T-cell (primary cell): ENCODE data around the gene CABP1. TPM values are rescaled to one million over a fixed set of nuclear protein-coding genes. Genes with fewer than 3 reads are reported as not detected.
"Not testable (repeated sequence)": the region's sequence is repeated elsewhere in the genome, so short reads cannot be mapped to it uniquely, and the experiment has no call there.

ENCODE experiments used
- ATAC-seq, 4 experiments: fragments of 200-7000 bp in 3 of 4; fragments of 150-1000 bp in 1 of 4; cut with Tn5 transposase; replicated peaks in 1 of 4; 1 replicate in 3 of 4; 2 replicates in 1 of 4; pipeline ENCODE4 v1.10.0; 2021; ENCODE audit warnings: moderate library complexity in 3 of 4, mild to moderate bottlenecking in 2 of 4, moderate number of reproducible peaks in 1 of 4
- CTCF ChIA-PET, 2 donors: fragments of 300-600 bp; sonication (Branson Sonifier 250); formaldehyde crosslinking; loops; one replicate each; lab custom pipeline; 2022; ENCODE audit warnings: antibody characterized with exemption in 2 of 2; lab: Charles Lee
- POLR2A ChIA-PET, 2 donors: fragments of 300-600 bp; sonication (Branson Sonifier 250); formaldehyde crosslinking; loops; one replicate each; lab custom pipeline; 2022; ENCODE audit warnings: antibody characterized with exemption in 2 of 2; lab: Charles Lee
- DNase-seq, 35 experiments: peaks; one replicate each; pipeline versions ENCODE4 v3.0.0 to v3.0.0-alpha.2; 2013 to 2023
- H3K27ac ChIP-seq: one replicate; pipeline ENCODE4 v1.5.1; 2013; ENCODE audit warnings: low read length
- H3K27me3 ChIP-seq, 2 experiments: replicated peaks in 1 of 2; 1 replicate in 1 of 2; 2 replicates in 1 of 2; pipeline versions ENCODE4 v1.6.1 to v1.7.0; 2013; ENCODE audit warnings: low read length in 1 of 2, mixed read lengths in 1 of 2; ENCODE audit not compliant: control insufficient read depth in 2 of 2, insufficient read depth in 2 of 2; ENCODE audit errors: extremely low read depth in 1 of 2
- H3K36me3 ChIP-seq, 2 donors: 1 replicate in 1 of 2; 2 replicates in 1 of 2; pipeline versions ENCODE4 v1.6.1 to v1.7.0; 2013; ENCODE audit warnings: low read length in 1 of 2; ENCODE audit not compliant: control insufficient read depth in 2 of 2, insufficient read depth in 1 of 2; ENCODE audit errors: extremely low read depth in 1 of 2
- H3K4me1 ChIP-seq, 2 experiments: 1 replicate in 1 of 2; 2 replicates in 1 of 2; pipeline versions ENCODE4 v1.6.1 to v1.7.0; 2013; ENCODE audit warnings: low read length in 2 of 2, mixed read lengths in 1 of 2; ENCODE audit not compliant: insufficient read depth in 2 of 2, control insufficient read depth in 1 of 2; ENCODE audit errors: extremely low read depth in 1 of 2
- H3K4me3 ChIP-seq, 2 donors: 1 replicate in 1 of 2; 2 replicates in 1 of 2; pipeline versions ENCODE4 v1.5.1 to v1.7.0; 2013; ENCODE audit warnings: mild to moderate bottlenecking in 2 of 2, low read length in 1 of 2, moderate library complexity in 1 of 2; ENCODE audit not compliant: control insufficient read depth in 1 of 2; ENCODE audit errors: extremely low read depth in 1 of 2
- H3K9me3 ChIP-seq: 2 replicates; pipeline ENCODE4 v1.7.0; 2013
- H3K27ac Mint-ChIP-seq, 2 donors: one replicate each; pipeline ENCODE4 v1.8.0; 2020 to 2021; ENCODE audit warnings: mild to moderate bottlenecking in 2 of 2, mixed read lengths in 2 of 2
- H3K27me3 Mint-ChIP-seq, 2 donors: one replicate each; pipeline ENCODE4 v1.8.0; 2021 to 2022; ENCODE audit warnings: mixed read lengths in 2 of 2
- H3K36me3 Mint-ChIP-seq: one replicate; pipeline ENCODE4 v1.8.0; 2021; ENCODE audit warnings: mixed read lengths
- H3K4me1 Mint-ChIP-seq, 3 donors: one replicate each; pipeline ENCODE4 v1.8.0; 2020 to 2022; ENCODE audit warnings: mixed read lengths in 3 of 3, mild to moderate bottlenecking in 1 of 3
- H3K4me3 Mint-ChIP-seq, 3 donors: one replicate each; pipeline ENCODE4 v1.8.0; 2020 to 2022; ENCODE audit warnings: mild to moderate bottlenecking in 3 of 3, mixed read lengths in 3 of 3, moderate library complexity in 3 of 3
- H3K9me3 Mint-ChIP-seq, 3 donors: one replicate each; pipeline ENCODE4 v1.8.0; 2020 to 2022; ENCODE audit warnings: mixed read lengths in 3 of 3
- WGBS: methylation state at CpG from one replicate; pipeline ENCODE4 v1.1.5; 2013; ENCODE audit warnings: missing lambda C conversion rate; ENCODE audit not compliant: insufficient coverage; 5-methylcytosine and 5-hydroxymethylcytosine counted together
- total RNA-seq, 35 experiments: library from RNA in 6 of 35; stranded (reverse) in 6 of 35; fragments of 120-200 nt in 1 of 35; gene quantifications; one replicate each; pipeline versions ENCODE4 v1.2.1 to v1.2.4 and lab custom pipeline; 2013 to 2026

Gene CABP1
- total RNA-seq, 5 donors from 2014 or later (not counting 1 experiment from before 2014, with no cell fraction given): not detected

DNA sequence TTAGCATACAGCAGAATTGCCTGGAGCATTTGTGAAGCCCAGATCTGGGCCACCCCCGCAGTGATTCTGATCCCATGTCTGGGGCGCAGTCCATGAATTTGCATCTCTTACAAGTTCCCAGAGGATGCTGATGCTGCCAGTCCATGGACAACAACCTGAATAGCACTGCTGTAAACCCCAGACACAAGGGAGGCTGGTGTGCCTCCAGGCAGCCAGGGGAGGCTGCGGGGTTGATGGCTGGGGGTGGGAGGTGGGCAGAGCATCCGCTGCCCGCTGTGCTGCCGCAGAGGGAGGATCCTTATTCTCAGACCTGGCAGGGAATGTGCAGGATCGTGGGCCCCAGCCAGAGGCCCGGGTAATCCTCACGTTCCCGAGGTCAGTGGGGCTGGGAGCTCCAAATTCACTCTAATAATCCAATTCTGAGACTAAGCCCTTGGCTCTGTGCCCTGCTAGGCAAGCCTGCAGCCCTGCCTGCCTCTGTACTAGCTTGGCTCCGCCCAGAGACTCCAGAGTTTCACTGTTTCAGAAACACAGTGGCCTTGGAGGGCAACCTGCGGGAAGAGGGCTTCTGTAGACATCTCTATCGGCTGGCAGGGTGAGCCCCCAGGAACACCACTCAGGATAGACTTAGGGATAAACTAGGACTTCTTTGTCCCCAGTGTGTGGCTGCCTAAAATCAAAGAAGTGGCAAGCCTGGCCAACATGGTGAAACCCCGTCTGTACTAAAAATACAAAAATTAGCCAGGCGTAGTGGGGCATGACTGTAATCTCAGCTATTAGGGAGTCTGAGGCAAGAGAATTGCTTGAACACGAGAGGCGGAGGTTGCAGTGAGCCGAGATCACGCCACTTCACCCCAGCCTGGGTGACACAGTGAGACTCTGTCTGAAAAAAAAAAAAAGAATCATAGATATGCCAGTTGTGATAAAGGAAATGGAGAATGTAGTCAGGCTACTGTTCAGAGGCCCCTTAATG is 28.7 kb downstream of the CABP1 start:
- 79% methylated on average over 12 of the region's 19 CpGs for WGBS
- CTCF ChIA-PET: no interaction called here
- ATAC-seq (no peak), DNase-seq (no peak)
- no peak overlapping the region for H3K27ac Mint-ChIP-seq
- no peak overlapping the region for H3K4me3 ChIP-seq
- POLR2A ChIA-PET: no interaction called here
- no peaks in the 10 kb centered on the region for H3K36me3 ChIP-seq
- no peaks in the 10 kb centered on the region for H3K4me1 ChIP-seq
- H3K27ac ChIP-seq: no peak overlapping the region
- no peaks in the 10 kb centered on the region for H3K9me3 Mint-ChIP-seq
- no peaks in the 10 kb centered on the region for H3K4me1 Mint-ChIP-seq
- peaks cover 0 to 16% of the 10 kb centered on the region in 2 experiments for H3K27me3 ChIP-seq
- H3K9me3 ChIP-seq: no peaks in the 10 kb centered on the region
- peaks cover 0 to 4% of the 10 kb centered on the region in 2 donors for H3K27me3 Mint-ChIP-seq
- no peaks in the 10 kb centered on the region for H3K36me3 Mint-ChIP-seq
- H3K4me3 Mint-ChIP-seq: no peak overlapping the region

DNA sequence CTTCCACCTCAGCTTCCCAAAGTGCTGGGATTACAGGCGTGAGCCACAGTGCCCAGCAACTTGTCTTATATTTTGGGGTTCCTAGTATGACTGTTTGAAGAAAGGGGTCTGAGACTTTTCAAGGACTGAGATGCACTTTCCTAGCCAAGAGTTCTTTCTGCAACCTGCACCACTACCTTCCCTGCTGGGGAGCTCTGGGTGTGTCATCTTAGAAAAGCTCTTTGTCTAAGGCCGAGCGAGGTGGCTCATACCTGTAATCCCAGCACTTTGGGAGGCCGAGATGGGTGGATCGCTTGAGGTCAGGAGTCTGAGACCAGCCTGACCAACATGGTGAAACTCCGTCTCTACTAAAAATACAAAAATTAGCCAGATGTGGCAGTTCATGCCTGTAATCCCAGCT is 29.8 kb downstream of the CABP1 start:
- DNase-seq, H3K4me1 Mint-ChIP-seq, H3K4me3 Mint-ChIP-seq, H3K4me3 ChIP-seq, H3K9me3 ChIP-seq, ATAC-seq, POLR2A ChIA-PET, H3K36me3 ChIP-seq, H3K4me1 ChIP-seq, H3K27me3 Mint-ChIP-seq, H3K27ac ChIP-seq, H3K27ac Mint-ChIP-seq, CTCF ChIA-PET, H3K36me3 Mint-ChIP-seq, H3K9me3 Mint-ChIP-seq: not testable (repeated sequence)
- peaks cover 0 to 16% of the 10 kb centered on the region in 2 experiments for H3K27me3 ChIP-seq
- WGBS: 89% methylated on average over 3 of the region's 6 CpGs

DNA sequence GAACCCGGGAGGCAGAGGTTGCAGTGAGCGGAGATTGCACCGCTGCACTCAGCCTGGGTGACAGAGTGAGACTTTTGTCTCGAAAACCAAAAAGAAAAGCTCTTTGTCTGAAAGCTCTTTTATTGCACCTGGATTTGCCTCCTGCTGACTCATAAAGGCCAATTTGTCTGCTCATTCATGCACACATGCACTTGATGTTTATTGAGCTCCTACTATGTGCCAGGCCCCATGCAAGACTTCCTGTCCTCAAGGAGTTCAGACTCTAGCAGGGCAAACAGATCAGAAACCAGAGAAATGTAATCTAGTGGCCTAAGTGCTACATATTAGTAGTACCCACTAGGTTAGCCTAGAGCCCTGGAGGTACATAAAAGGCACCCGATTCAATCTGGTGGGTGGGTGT is 30.2 kb downstream of the CABP1 start:
- H3K27ac Mint-ChIP-seq: no peak overlapping the region

DNA sequence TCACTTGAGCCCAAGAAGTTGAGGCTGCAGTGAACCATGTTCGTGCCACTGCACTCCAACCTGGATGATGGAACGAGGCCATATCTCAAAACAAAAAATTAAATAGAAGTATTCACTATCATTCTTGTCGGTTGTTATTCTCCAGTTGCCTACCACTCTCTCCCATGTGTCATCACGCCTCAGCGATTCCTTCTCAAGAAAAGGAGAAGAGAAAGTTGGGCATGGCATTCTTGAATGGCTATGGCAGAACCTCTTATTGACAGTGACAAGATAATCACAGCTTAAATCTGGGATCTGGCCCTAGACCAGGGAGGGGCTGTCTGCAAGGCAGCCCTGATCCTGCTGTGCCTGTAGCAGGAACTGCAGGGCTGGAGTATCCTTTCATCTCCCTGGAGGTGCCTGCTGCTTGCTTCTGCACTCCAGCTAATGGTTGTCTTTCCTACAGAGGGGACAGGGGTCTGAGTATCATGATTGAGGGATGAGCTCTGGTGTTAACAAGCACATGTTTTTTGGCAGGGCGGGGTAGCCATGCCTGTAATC is 33.7 kb downstream of the CABP1 start:
- Mint-ChIP-seq H3K4me1 (peaks cover 0 to 15% (median 5%) of the 10 kb centered on the region in 3 donors), H3K27ac (no peak overlapping the region), H3K9me3 (no peaks in the 10 kb centered on the region), H3K27me3 (peaks cover 4 to 9% of the 10 kb centered on the region in 2 donors), H3K36me3 (no peaks in the 10 kb centered on the region), H3K4me3 (no peak overlapping the region)
- Histone ChIP-seq H3K4me1 (no peaks in the 10 kb centered on the region), H3K4me3 (no peak overlapping the region), H3K27ac (no peak overlapping the region), H3K27me3 (peaks cover 0 to 4% of the 10 kb centered on the region in 2 experiments), H3K9me3 (no peaks in the 10 kb centered on the region), H3K36me3 (no peaks in the 10 kb centered on the region)
- WGBS: 100% methylated on average over 1 of the region's 6 CpGs
- ATAC-seq (no peak), DNase-seq (no peak)
- POLR2A ChIA-PET: no interaction called here
- CTCF ChIA-PET: no interaction called here

More for the DNA sequence above, 30.2 kb downstream of the CABP1 start:
- no peak overlapping the region for H3K4me3 ChIP-seq
- WGBS: 88% methylated on average over 5 of the region's 5 CpGs
- H3K4me1 Mint-ChIP-seq: peaks cover 0 to 2% (median 0%) of the 10 kb centered on the region in 3 donors
- H3K36me3 Mint-ChIP-seq: no peaks in the 10 kb centered on the region
- POLR2A ChIA-PET: no interaction called here
- no peaks in the 10 kb centered on the region for H3K9me3 ChIP-seq
- H3K27me3 ChIP-seq: peaks cover 0 to 16% of the 10 kb centered on the region in 2 experiments
- no peak overlapping the region for H3K27ac ChIP-seq
- H3K36me3 ChIP-seq: no peaks in the 10 kb centered on the region
- H3K4me3 Mint-ChIP-seq: no peak overlapping the region
- CTCF ChIA-PET: no interaction called here
- DNase-seq (no peak), ATAC-seq (no peak)
- H3K27me3 Mint-ChIP-seq: peaks cover 4 to 11% of the 10 kb centered on the region in 2 donors
- no peaks in the 10 kb centered on the region for H3K9me3 Mint-ChIP-seq
- no peaks in the 10 kb centered on the region for H3K4me1 ChIP-seq

DNA sequence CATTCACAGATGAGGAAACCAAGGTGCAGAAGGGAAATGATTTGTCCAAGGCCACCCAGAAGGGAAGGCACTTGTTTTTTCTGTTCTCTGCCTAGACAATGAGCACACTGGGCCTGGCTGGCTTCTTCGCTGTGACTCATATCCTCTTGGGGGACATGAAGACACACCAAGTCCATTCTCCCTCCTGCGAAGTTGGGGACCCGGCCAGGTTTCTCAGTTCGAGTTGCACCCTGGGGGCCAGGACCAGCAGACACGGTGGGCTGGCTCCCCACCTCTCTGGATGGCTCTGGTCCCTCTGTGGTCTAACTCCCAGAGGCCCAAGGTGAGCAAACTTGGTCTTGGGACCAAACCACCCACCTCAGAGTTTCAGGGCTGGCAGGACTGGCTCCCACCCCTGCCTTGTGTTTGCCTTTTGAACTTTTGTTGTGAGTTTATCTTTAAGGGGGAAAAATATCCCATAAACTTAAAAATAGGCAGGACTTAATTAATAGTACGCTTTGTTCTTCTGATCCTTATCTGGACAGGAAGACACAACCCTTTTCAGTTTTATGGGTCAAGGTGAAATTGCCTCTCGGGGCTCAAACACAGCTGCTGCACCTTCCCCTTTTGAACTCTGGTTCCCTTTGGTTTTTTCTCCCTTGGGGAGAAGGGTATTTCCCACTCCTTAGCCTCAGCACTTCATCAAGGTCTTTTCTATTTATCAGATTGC is 37.5 kb downstream of the CABP1 start:
- ATAC-seq: peak in 1 of 4 experiments; percentile 46
- POLR2A ChIA-PET: no interaction called here
- Mint-ChIP-seq H3K27me3 (peaks cover 4 to 9% of the 10 kb centered on the region in 2 donors), H3K4me3 (no peak overlapping the region), H3K9me3 (no peaks in the 10 kb centered on the region), H3K36me3 (no peaks in the 10 kb centered on the region), H3K27ac (no peak overlapping the region), H3K4me1 (peaks cover 0 to 15% (median 5%) of the 10 kb centered on the region in 3 donors)
- Histone ChIP-seq H3K9me3 (no peaks in the 10 kb centered on the region), H3K27ac (no peak overlapping the region), H3K36me3 (no peaks in the 10 kb centered on the region), H3K4me1 (no peaks in the 10 kb centered on the region), H3K4me3 (no peak overlapping the region), H3K27me3 (peaks cover 0 to 3% of the 10 kb centered on the region in 2 experiments)
- 56% methylated on average over 5 of the region's 7 CpGs for WGBS
- CTCF ChIA-PET: no interaction called here
- no peak for DNase-seq

DNA sequence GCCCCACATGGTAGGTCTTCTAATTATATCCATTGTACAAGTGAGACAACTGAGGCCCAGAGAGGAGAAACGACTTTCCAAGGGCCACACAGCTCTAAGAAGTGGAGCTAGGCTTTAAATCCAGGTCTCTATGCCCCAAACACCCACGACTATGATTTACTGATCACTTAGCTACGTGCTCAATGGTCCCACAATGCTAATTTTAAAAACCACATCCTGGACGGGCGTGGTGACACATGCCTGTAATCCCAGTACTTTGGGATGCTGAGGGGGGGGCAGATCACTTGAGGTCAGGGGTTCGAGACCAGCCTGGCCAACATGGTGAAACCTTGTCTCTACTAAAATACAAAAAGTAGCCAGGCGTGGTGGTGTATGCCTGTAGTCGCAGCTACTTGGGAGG is 38.1 kb downstream of the CABP1 start:
- Mint-ChIP-seq H3K27me3 (peaks cover 4 to 9% of the 10 kb centered on the region in 2 donors), H3K4me3 (no peak overlapping the region), H3K4me1 (peaks cover 0 to 15% (median 5%) of the 10 kb centered on the region in 3 donors), H3K27ac (no peak overlapping the region), H3K9me3 (no peaks in the 10 kb centered on the region), H3K36me3 (no peaks in the 10 kb centered on the region)
- WGBS: no CpG with 5 or more reads among the region's 8 CpGs
- Histone ChIP-seq H3K4me3 (no peak overlapping the region), H3K27ac (no peak overlapping the region), H3K9me3 (no peaks in the 10 kb centered on the region), H3K36me3 (no peaks in the 10 kb centered on the region), H3K4me1 (no peaks in the 10 kb centered on the region), H3K27me3 (peaks cover 0 to 3% of the 10 kb centered on the region in 2 experiments)
- POLR2A ChIA-PET: no interaction called here
- no peak for ATAC-seq
- no peak for DNase-seq
- CTCF ChIA-PET: no interaction called here
